ENCODE measurements around the gene HOXC10. TPM values are rescaled to one million over a fixed set of nuclear protein-coding genes. Genes with fewer than 3 reads are reported as not detected.

The HOXC10 gene
- total RNA-seq, 1 donor from 2014 or later: not detected

DNA sequence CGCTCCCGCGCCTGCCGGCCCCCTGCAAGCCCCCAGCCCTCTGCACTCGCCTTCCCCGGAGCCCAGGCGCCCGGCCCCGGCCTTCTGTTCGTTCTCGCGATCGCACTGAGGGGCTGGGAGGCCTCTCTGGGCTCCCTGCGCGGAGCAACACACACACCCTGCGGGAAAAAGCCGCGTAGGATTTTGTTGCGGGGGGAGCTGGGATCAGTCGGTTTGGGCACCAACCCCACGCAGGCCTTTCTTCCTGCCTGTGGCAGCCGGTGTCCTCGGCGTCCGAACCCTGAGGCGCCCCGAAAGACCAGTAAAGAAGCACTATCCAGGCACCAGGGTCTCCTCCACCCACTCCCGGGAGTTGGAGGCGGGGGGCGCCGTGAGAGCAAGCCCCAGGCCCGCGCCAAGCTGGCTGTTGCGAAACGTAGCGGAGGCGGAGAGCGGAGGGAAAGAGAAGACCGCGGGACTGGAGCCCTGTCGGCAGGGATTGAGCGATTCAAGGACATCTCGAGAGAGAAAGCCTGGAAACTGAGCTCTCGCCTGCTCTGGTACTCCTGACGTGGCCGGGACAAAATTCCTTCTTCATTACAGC is 46.0 kb downstream of the HOXC10 start:
- peaks cover 23% of the 10 kb centered on the region for H3K4me1 Mint-ChIP-seq (ENCODE audit: unreplicated experiment)
- peaks cover 84% of the 10 kb centered on the region for H3K27me3 Mint-ChIP-seq (ENCODE audit: unreplicated experiment)
- no peaks in the 10 kb centered on the region for H3K36me3 Mint-ChIP-seq (ENCODE audit: unreplicated experiment)
- peak overlapping the region; percentile 17 for H3K4me3 Mint-ChIP-seq (ENCODE audit: unreplicated experiment)
- peaks cover 4% of the 10 kb centered on the region for H3K9me3 Mint-ChIP-seq (ENCODE audit: unreplicated experiment)
- H3K27ac Mint-ChIP-seq (ENCODE audit: unreplicated experiment): no peak overlapping the region
- TF ChIP-seq, protein P1, sequence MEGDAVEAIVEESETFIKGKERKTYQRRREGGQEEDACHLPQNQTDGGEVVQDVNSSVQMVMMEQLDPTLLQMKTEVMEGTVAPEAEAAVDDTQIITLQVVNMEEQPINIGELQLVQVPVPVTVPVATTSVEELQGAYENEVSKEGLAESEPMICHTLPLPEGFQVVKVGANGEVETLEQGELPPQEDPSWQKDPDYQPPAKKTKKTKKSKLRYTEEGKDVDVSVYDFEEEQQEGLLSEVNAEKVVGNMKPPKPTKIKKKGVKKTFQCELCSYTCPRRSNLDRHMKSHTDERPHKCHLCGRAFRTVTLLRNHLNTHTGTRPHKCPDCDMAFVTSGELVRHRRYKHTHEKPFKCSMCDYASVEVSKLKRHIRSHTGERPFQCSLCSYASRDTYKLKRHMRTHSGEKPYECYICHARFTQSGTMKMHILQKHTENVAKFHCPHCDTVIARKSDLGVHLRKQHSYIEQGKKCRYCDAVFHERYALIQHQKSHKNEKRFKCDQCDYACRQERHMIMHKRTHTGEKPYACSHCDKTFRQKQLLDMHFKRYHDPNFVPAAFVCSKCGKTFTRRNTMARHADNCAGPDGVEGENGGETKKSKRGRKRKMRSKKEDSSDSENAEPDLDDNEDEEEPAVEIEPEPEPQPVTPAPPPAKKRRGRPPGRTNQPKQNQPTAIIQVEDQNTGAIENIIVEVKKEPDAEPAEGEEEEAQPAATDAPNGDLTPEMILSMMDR (IDR thresholded peaks at IDR 0.05): no peak
- DNase-seq (ENCODE audit: extremely low spot score, unreplicated experiment): no peak

GRCh38 chr12:54031480-54031879 is 46.5 kb downstream of the HOXC10 start:
- no peak overlapping the region for H3K4me3 Mint-ChIP-seq (ENCODE audit: unreplicated experiment)
- TF ChIP-seq, protein P1 (IDR thresholded peaks at IDR 0.05): no peak
- no peak overlapping the region for H3K27ac Mint-ChIP-seq (ENCODE audit: unreplicated experiment)
- H3K27me3 Mint-ChIP-seq (ENCODE audit: unreplicated experiment): peaks cover 85% of the 10 kb centered on the region
- DNase-seq (ENCODE audit: extremely low spot score, unreplicated experiment): no peak
- peaks cover 23% of the 10 kb centered on the region for H3K4me1 Mint-ChIP-seq (ENCODE audit: unreplicated experiment)
- H3K36me3 Mint-ChIP-seq (ENCODE audit: unreplicated experiment): no peaks in the 10 kb centered on the region
- peaks cover 4% of the 10 kb centered on the region for H3K9me3 Mint-ChIP-seq (ENCODE audit: unreplicated experiment)

- H3K4me3 Mint-ChIP-seq (ENCODE audit: unreplicated experiment): no peak overlapping the region
- peaks cover 21% of the 10 kb centered on the region for H3K4me1 Mint-ChIP-seq (ENCODE audit: unreplicated experiment)
- no peaks in the 10 kb centered on the region for H3K36me3 Mint-ChIP-seq (ENCODE audit: unreplicated experiment)
- peaks cover 4% of the 10 kb centered on the region for H3K9me3 Mint-ChIP-seq (ENCODE audit: unreplicated experiment)
- peaks cover 83% of the 10 kb centered on the region for H3K27me3 Mint-ChIP-seq (ENCODE audit: unreplicated experiment)
- no peak overlapping the region for H3K27ac Mint-ChIP-seq (ENCODE audit: unreplicated experiment)
- TF ChIP-seq, protein P1 (IDR thresholded peaks at IDR 0.05): no peak
- no peak for DNase-seq (ENCODE audit: extremely low spot score, unreplicated experiment)
Measured at GRCh38 chr12:54032086-54032619, 47.2 kb downstream of the HOXC10 start.

GRCh38 chr12:54032627-54033100 is 47.7 kb downstream of the HOXC10 start, which contains the start of gene HOXC5:
TSS of gene HOXC5 (plus strand) at chr12:54033050. CDS start at chr12:54033123, 73 bp downstream.
- Mint-ChIP-seq H3K27ac (ENCODE audit: unreplicated experiment) (no peak within 1 kb of the TSS), H3K27me3 (ENCODE audit: unreplicated experiment) (peaks cover 83% of the 10 kb centered on the region), H3K36me3 (ENCODE audit: unreplicated experiment) (no peaks in the 10 kb centered on the region), H3K4me3 (ENCODE audit: unreplicated experiment) (no peak within 1 kb of the TSS), H3K4me1 (ENCODE audit: unreplicated experiment) (peaks cover 21% of the 10 kb centered on the region), H3K9me3 (ENCODE audit: unreplicated experiment) (peaks cover 4% of the 10 kb centered on the region)
- TF ChIP-seq, protein P1 (IDR thresholded peaks at IDR 0.05): peak; percentile 63
- DNase-seq (ENCODE audit: extremely low spot score, unreplicated experiment): no peak

DNA sequence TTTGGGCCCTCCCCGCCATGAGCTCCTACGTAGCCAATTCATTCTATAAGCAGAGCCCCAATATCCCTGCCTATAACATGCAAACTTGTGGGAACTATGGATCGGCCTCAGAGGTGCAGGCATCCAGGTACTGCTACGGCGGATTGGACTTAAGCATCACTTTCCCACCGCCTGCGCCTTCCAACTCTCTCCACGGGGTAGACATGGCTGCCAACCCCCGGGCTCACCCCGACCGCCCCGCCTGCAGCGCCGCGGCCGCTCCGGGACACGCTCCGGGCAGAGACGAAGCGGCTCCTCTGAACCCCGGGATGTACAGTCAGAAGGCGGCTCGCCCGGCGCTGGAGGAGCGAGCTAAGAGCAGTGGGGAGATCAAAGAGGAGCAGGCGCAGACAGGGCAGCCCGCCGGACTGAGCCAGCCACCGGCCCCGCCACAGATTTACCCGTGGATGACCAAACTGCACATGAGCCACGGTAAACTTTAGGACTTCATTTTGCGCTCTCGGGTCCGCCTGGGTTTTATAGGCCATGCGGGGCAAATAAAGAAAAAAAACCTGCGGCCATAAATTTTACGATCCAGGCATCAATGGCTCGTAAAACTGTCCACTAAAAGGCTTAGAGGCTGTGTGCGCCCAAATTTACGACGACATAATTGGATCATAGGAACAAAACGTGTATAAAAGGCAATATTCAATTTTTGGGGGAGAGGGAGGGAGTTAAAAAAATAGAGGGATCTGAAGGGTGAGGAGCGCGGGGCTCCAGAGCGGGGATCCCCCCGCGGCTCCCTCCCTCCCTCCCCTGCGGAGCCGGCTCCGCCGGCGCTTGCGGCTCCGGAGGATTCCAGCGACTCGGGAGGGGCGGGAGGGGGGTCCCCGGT is 48.4 kb downstream of the HOXC10 start:
- H3K36me3 Mint-ChIP-seq (ENCODE audit: unreplicated experiment): no peaks in the 10 kb centered on the region
- H3K4me3 Mint-ChIP-seq (ENCODE audit: unreplicated experiment): no peak overlapping the region

More for the DNA sequence above, 48.4 kb downstream of the HOXC10 start:
- H3K27me3 Mint-ChIP-seq (ENCODE audit: unreplicated experiment): peaks cover 78% of the 10 kb centered on the region
- no peak overlapping the region for H3K27ac Mint-ChIP-seq (ENCODE audit: unreplicated experiment)
- peaks cover 4% of the 10 kb centered on the region for H3K9me3 Mint-ChIP-seq (ENCODE audit: unreplicated experiment)
- peaks cover 21% of the 10 kb centered on the region for H3K4me1 Mint-ChIP-seq (ENCODE audit: unreplicated experiment)
- no peak for DNase-seq (ENCODE audit: extremely low spot score, unreplicated experiment)
- TF ChIP-seq, protein P1 (IDR thresholded peaks at IDR 0.05): no peak

Data from osteocyte (in vitro differentiated cells).